ENCODE measurements around the gene REPIN1. TPM values are rescaled to one million over a fixed set of nuclear protein-coding genes. Genes with fewer than 3 reads are reported as not detected.

Gene REPIN1
- total RNA-seq (2014; rRNA removed; shearing (Covaris generic)): 129 and 131 TPM in 2 replicates

DNA sequence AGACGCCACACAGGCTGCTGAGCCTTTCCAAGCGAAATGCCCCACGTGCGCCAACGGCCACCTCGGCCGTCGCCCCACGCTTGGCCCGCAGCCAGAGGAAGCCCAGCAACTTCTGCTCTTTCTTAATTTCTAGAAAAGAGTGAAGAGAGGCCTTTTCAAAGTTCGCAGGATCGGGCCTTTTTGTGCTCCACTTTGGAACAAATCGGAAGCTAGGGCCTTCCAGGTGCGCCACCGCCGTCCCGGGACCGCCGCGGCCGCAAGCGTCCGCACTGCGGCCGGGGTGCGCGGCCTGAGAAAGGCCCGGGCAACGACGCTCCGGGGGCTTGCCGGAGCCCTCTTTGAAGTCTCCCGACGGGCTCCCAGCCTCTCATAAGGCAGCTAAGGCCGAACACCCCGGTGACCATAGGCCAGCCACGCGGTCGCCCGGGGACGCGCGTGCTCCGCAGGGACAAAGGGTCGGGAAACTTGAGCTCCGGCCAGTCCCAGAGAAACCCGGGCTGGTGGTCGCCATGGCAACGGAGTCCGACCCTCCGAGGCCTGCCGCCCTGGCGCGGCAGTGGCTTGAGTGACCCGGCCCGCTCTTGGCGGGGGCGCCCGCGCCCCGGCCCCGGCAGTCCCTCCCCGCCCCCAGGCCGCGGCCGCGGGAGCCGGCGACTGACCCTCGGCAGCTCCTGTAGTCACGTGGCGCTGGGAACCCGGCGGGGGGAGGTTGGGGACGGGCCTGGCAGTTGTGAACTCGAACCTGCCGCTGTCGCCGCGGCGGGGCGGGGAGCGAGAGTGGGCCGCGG, at the start of gene REPIN1:
REPIN1 (plus strand) TSS at position 727 of the 788 bp plus-strand sequence. CDS start 890 bp downstream, outside the sequence.
- DNase-seq (ENCODE audit: low read depth): peak; percentile 94

DNA sequence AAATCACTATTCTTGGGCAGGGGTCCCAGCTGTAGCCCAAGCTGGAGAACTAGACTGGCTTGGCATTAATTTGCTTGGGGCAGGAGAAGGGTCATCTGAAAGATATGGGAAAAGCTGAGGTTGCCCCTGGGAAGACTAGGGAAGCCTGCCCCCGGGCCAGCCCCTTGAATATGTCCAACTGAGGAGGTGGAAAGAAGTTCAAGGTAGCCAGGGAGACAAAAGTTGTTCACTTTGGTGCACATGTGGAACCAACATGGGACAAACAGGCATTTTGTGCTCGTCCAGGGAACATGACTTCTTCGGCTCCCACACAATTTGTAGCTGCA, 46.9 kb upstream of the REPIN1 start:
- DNase-seq (ENCODE audit: low read depth): no peak

DNA sequence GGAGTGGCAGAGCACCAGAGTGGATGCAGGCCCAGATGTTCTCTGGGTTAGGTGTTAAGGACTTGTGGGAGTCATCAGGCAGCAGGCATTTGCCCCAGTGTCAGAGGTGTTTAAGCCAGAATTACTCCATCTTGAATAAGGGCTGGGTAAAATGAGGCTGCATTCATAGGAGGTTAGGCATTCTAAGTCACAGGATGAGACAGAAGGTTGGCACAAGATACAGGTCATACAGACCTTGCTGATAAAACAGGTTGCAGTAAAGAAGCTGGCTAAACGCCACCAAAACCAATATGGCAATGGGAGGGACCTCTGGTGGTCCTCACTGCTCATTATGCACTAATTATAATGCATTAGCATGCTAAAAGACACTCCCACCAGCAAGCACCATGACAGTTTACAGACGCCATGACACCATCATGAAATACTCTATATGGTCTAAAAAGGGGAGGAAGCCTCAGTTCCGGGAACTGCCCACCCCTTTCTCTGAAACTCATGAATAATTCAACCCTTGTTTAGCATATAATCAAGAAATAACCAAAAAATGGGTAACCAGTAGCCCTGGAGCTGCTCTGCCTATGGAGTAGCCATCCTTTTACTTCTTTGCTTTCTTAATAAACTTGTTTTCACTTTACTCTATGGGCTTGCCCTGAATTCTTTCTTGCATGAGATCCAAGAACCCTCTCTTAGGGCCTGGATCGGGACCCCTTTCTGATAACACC, 46.3 kb upstream of the REPIN1 start:
- DNase-seq (ENCODE audit: low read depth): no peak

DNA sequence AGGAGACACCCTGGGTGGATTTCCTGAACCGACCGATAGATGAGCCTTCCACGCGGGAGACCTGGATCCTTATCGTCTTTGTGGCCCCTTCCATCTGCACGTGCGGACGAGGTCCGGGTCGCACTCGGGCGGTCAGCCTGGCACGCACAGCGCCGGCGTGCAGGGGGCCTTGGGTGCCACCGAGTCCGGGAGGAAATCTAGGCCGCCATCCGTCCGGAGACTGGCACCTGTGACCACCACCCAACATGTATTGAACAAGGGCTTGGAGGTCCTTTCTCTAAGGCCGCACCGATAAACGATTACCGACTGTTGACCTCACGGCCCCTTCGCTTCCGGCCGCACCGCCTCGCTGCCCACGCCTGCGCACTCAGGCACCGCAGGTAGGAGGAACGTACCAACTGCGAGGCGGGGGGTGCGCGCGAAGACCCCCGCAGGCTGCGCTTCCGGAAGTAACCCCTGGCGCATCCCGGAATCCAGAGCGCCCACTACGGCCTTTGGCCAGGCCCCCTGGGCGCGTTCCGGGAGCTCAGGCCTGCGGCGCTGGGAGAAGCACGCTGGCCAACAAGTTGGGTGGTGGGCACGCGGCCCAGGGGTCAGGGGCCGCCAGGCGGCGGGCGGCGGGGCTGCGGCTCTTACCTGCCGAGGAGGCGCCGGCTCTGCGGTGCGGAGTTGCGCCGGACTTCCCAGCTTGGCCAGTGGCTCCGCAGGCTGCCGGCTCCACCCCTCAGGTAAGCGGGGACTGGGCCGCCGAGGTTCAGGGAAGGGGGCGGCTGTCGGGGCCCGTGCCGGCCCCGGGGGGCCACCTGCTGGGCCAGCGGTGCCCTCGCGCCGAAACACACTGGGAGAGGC, 45.6 kb upstream of the REPIN1 start, which contains the start of the genes ACTR3C and LRRC61:
ACTR3C (minus strand) TSS at position 713 of the 849 bp plus-strand sequence. CDS start 28,249 bp downstream, outside the sequence.
LRRC61 (plus strand) TSS at position 523 of the 849 bp plus-strand sequence. CDS start 13,507 bp downstream, outside the sequence.
- DNase-seq (ENCODE audit: low read depth): no peak

DNA sequence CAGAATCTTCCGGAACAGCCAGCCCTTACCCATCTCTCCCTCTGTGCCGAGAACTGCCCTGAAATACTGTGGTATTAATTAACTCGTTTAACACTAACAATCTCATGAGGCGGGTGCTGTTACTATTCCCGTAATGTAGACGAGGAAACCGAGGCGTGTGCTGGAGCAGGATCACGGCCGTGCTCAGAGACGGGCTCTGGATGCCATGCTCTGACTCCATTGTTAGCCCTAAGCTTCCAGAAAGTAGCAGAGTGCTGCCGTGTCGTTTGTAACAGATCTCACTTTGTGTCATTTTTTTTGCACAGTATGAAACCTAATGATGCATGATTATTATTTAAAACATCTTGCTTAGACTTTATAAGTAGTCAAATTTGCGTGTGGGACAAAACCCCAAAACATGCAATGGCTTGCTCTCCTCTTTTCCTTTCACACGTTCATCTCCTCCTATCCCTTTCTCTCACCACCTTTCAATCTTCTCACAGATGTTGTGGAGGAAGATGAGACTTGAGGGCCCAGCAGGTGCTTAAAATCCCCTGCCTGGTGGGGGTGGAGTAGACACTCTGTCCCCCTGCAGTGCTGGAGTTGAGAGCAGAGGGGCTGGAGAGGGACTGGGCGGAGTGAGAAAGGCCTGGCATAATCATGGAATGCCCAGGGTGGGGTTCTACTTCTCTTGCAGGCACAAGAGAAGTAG, 44.8 kb upstream of the REPIN1 start:
- no peak for DNase-seq (ENCODE audit: low read depth)

DNA sequence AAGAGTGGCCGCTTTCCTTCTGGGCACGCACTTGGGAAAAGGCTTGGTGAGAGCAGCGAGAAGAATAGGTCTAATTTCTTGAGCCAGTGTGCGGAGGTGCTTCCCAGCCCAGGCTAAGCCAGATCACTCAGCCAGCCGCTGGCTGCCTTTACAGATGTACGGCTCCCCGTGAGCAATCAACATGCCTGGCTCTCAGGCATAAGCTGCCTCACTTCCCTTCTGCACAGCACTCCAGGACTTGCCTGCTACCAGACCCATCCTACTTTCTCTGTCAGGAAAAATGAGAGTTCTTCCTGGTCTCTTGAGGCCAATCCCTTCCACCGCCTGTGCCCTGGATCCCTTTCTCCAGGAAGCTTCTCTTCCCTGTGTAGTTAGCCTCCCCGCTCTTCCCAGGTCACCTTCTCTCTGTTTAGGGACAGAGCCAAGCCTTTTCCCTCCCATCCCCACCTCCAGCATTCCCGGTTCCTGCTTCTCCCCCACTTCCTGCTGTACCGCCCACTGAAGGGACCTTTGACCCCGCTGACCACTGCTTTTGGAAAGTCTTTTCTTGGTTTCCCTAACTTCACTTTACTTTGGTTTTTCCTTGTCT, 44.2 kb upstream of the REPIN1 start:
- no peak for DNase-seq (ENCODE audit: low read depth)

DNA sequence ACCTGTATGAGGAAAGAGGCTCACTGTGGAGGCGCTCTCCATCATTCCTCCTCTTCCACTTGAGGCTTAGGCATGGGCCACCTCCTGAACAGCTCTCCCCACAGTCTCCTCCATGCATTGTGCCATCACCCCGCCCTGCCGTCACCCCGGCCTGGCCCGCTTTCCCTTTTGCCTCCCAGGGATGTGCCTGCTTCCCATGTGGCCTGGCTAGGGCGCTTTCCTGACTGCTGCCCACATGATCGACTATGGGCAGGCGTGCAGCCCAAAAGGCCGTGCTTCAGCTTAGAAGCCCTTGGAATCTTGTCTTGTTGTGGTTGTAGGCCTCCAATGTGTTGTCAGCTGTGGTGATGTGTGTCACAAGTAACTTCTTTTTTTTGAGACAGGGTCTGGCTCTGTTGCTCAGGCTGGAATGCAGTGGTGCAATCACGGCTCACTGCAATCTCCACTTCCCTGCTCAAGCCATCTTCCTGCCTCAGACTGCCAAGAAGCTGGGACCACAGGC, 43.5 kb upstream of the REPIN1 start:
- no peak for DNase-seq (ENCODE audit: low read depth)

DNA sequence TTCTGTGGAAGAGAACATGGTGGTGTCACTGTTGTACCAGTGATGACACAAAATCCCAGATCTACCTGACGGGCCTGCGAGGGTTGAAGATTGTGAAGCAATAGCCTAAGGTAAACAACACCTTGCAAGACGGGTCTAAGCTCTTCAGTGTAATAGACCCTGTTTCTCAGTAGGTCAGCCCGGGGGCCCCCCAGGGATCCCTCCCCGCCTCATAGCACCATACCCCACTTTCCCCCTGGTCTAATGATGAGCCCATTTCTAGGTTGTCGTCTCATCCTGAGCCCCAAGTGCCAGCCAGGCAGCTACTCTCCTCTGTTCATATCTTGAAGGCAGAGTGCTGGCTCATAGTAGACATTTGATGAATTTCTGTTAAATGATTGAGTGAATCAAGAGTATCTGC, 42.7 kb upstream of the REPIN1 start:
- no peak for DNase-seq (ENCODE audit: low read depth)

DNA sequence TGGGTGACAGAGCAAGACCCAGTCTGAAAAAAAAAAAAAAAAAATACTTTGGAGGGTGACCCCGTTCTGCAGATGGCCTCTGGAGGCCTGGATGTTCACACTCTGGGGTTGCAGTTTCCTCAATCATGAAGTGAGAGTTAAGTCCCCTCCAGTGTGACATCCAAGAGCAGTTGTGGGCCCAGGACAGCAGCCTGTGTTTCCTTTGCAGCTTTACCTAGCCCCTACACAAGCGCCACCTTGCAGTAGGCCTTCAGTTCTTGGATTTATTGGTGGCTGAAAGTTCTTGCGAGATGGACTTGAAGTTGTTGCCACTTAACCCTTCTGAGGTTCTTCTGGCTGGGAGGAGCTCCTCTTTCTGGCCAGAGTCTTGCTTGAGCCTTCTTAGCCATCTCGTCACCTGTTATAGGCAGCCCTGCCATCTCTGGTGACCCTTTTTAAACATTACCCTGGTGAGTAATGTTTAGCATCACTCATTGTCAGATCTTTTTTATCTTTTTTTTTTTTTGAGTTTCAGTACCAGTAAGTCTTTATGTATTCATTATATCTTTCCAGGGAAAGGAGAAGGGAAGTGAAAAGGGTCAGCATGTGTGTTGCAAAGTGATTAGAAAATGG, 41.9 kb upstream of the REPIN1 start:
- no peak for DNase-seq (ENCODE audit: low read depth)

DNA sequence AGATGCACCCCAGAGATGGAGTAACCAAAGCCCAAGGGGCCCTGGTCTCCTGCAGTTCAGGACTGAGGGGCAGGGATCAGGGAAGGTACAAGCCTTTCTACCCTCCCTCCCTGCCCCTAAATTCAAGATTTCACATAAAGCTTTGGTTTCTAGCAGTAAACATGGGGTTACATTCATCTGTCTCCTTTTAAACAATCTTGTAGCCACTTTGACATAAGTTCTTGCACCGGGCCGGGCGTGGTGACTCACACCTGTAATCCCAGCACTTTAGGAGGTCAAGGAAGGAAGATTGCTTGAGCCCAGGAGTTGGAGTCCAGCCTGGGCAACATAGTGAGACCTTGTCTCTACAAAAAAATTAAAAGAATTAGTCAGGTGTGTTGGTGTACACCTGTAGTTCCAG, 41.3 kb upstream of the REPIN1 start:
- DNase-seq (ENCODE audit: low read depth): no peak

DNA sequence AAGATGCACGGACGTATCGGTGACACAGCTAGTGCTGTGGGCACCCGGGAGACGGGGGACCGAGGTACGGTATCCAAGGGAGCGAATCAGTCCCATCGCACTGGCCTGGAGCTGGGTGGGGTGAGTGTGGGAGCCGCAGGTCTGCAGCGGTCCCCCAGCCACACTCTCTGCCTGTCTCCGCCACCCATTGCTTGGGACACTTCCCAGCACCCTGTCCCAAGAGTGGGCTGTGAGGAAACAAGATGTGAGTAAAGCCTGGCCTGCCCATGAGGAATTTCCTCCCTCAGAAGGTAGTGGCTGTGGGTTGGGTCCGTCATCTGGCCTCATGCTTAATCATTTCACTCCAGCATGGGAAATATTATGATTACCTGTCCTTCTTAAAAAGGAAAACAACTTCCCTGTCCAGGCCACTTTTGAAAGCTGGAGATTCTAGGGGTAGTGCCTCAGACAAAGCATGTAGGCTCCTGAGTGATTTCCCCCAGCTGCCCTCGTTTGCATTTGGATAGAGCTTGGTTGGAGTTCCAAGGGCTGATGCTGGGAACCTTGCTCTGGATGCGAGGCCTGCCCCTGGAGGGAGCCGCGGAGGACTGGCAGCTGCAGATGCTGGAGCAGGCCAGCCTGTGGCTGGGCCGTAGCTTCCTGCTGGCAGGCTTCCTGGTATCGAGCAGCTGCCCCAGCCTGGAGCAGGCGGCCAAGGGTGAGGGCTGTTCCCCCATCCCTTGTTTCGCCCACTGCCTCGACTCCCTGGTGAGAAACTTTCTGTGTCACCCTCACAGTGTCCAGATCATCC, 39.1 kb upstream of the REPIN1 start:
- DNase-seq (ENCODE audit: low read depth): no peak

DNA sequence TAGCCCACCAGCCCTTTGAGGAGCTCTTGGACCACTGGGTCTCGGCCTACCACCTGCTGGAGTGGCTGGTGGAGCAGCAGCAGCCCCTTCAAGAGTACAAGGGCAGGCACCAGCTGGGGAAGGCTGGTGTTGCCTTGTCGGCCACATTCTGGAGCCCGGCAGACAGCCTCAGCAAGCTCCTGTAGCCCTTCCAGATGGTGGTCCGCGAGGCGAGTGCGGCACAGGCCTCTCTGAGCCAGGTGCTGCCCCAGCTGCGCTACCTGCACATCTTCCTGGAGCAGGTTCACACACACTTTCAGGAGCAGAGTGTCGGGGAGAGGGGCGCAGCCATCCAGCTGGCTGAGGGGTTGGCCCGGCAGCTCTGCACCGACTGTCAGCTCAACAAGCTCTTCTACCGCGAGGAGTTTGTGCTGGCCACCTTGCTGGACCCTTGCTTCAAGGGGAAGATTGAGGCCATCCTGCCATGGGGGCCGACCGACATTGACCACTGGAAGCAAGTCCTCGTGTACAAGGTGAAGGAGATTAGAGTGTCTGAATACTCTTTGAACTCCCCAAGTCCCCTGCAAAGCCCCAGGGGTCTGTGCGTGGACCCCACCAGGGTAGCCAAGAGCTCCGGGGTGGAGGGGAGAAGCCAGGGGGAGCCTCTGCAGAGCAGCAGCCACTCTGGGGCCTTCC, 38.3 kb upstream of the REPIN1 start:
- no peak for DNase-seq (ENCODE audit: low read depth)

DNA sequence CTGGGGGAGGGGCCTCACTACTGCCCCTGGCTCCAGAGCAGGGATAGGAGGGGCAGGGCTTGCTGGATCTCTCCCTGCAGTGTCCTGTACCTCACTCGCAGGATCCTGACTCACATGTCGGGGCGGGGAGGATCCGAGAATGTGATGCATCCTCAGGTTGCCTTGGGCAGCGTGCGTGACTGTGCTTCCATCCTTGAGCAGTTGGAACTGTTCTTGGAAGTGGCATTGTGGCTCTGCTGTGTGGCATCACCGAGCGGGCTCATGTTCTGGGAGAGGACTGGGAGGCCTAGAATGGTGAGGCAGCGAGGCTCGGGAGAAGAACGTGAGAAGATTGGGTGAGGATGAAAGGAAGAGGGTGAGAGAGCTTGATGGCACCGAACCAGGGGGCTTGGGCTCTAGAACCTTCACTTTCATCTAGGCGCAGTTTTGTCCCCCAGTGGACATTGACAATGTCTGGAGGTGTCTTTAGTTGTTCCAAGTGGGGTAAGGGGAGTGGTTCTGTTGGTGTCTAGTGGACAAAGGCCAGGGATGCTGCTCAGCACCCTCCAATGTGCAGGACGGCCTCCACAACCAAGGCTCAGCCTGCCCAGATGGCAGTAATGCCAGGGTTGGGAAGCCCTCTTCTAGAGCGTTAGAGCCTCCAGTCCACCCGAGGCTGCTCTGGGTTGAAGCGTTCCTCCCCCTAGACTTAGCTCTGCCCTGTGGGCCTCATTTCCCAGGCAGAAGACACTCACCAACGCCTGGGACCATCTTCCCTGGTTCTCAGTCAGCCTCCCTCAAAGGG, 35.6 kb upstream of the REPIN1 start:
- DNase-seq (ENCODE audit: low read depth): no peak

DNA sequence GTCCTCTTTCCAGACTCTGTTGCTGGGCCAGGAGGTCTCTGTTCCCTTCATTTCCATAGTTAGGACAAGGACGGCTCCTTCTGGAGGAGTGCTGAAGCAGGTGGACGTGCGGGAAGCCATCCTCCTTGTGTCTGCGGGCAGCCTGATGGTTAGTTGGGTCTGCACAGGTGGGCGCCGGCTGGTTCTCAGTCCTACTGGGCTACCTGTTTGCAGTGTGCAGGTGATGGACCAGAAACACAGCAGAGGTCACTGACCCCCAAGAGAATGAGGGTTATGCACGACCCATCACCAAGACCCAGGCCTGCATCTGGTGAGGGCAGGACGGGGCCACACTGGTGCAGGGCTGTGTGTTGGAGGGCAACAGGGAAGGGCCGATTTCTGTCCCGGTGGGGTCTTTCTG, 35.0 kb upstream of the REPIN1 start:
- DNase-seq (ENCODE audit: low read depth): no peak

DNA sequence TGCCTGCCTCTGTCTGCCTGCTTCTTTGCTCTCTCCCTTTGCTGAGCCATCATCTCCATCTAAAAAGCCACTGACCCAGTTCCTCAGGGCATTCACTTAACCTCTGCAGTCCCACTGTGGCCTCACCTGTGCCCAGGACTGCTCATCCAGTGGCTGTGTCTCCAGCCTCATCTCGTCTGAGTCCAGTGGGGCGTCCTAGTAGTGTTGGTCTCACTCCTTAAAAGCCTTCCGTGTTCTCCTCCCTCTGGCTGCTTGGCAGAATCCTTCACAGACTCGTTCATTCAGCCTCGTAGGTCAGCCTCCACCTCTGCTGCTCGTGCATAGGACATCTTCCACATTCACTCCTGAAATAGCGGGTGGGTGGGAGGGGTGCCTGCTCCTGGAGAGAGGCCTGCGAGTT, 34.5 kb upstream of the REPIN1 start:
- no peak for DNase-seq (ENCODE audit: low read depth)

DNA sequence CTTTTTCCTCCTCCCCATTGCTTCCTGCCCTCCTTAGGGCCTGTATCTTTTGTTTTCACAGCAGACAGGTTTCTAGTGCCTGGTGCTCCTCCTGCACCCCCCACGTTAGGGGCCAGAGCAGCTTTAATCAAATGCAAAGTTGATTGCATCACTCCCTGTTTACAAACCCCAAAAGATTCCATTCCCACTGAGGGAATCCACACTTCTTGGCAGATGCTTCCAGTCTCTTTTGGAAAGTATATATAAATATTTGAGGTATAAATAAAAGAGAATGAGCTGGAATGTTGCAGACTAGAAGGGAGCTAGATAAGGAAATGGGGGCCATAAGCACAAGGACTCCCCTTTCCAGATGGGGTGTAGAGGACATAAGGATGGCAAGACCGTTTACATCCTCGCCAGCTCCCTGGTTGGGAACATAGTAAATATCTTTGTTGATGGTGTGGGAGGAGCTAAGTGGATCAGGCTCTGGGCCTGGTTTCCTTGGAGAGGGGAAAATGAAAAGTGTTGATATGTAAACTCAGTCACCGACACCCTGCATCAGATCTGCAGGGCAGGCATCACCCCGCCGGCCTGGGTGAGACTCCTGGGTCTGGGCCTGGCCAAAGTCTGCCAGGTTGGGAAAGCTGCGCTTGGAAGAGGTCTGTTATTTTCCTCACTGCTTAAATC, 33.4 kb upstream of the REPIN1 start:
- no peak for DNase-seq (ENCODE audit: low read depth)

DNA sequence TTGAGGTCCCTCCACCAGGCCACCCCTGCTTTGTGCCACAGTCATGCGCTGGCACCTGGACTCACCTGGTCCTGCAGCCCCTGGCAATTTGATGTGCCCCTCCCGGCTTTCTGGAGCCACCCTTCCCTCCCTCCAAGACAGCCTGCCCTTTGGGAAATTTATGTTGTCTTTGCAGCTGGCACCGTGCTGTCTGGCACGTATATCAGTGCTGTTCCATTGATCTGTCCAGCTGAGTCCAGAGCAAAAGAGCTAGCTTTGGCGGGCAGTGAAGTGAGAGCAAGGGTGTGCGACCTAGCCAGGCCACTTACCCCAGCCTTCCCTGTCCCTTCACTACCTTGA, 32.9 kb upstream of the REPIN1 start:
- DNase-seq (ENCODE audit: low read depth): no peak

DNA sequence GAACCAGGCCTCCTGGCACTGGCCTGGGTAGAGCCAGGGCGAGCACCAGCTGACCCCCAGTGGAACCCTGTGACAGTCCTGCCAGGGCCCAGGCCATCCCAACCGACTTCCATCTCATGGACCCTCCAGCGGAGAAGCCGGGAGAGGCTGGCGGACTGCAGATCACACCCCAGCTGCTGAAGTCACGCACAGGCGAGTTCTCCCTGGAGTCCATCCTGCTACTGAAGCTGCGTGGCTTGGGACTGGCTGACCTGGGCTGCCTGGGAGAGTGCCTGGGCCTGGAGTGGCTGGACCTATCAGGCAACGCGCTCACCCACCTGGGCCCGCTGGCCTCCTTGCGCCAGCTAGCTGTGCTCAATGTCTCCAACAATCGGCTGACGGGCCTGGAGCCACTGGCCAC, 31.9 kb upstream of the REPIN1 start:
- no peak for DNase-seq (ENCODE audit: low read depth)
